BE2C (cell line): ENCODE measurements around the gene FATE1. TPM values are rescaled to one million over a fixed set of nuclear protein-coding genes. Genes with fewer than 3 reads are reported as not detected.

ENCODE experiments used
- DNase-seq: peaks from one replicate; pipeline ENCODE4 v3.0.0-alpha.2; 2020
- H3K27me3 ChIP-seq: fragments of 250-450 bp; sonication (Bioruptor Pico); 2 replicates; pipeline ENCODE4 v1.5.1; 2020; ENCODE audit warnings: mild to moderate bottlenecking
- H3K36me3 ChIP-seq: fragments of 250-450 bp; sonication (Bioruptor Pico); 2 replicates; pipeline ENCODE4 v1.5.1; 2020; ENCODE audit warnings: mild to moderate bottlenecking
- H3K4me1 ChIP-seq: fragments of 250-450 bp; sonication (Bioruptor Pico); 2 replicates; pipeline ENCODE4 v1.5.1; 2020
- H3K4me3 ChIP-seq: 2 replicates; pipeline ENCODE4 v1.5.1; 2011; ENCODE audit warnings: low read depth, low read length
- H3K9me3 ChIP-seq: fragments of 250-450 bp; sonication (Bioruptor Pico); 2 replicates; pipeline ENCODE4 v1.5.1; 2020
- CTCF ChIP-seq: IDR thresholded peaks from 2 replicates; pipeline ENCODE4 v1.5.1; 2012; ENCODE audit warnings: mild to moderate bottlenecking, low read depth, low read length
- polyA plus RNA-seq: library from polyadenylated mRNA; unstranded; fragments of >200 nt; gene quantifications from one replicate; pipeline ENCODE4 v1.2.1, GENCODE V29; 2012; ENCODE audit warnings: low read depth, missing spikeins; ENCODE audit not compliant: insufficient read length, insufficient read depth

Gene FATE1
- not detected for polyA plus RNA-seq

GRCh38 chrX:151715752-151716151 is at the start of gene FATE1:
FATE1 (plus strand) TSS chrX:151716035; CDS start chrX:151716120, 85 bp downstream.
- H3K27me3 ChIP-seq = no peaks in the 10 kb centered on the region
- H3K9me3 ChIP-seq = no peaks in the 10 kb centered on the region
- no peaks in the 10 kb centered on the region for H3K4me1 ChIP-seq
- TF ChIP-seq CTCF = no peak
- no peaks in the 10 kb centered on the region for H3K36me3 ChIP-seq
- no peak for DNase-seq
- H3K4me3 ChIP-seq = no peak within 1 kb of the TSS

GRCh38 chrX:151675121-151675746 is 40.6 kb upstream of the FATE1 start:
- Histone ChIP-seq H3K4me3 (no peak overlapping the region), H3K4me1 (no peaks in the 10 kb centered on the region), H3K27me3 (no peaks in the 10 kb centered on the region), H3K9me3 (no peaks in the 10 kb centered on the region), H3K36me3 (no peaks in the 10 kb centered on the region)
- DNase-seq = no peak
- no peak for TF ChIP-seq CTCF

GRCh38 chrX:151676196-151676595 is 39.6 kb upstream of the FATE1 start:
- no peak overlapping the region for H3K4me3 ChIP-seq
- H3K27me3 ChIP-seq = no peaks in the 10 kb centered on the region
- TF ChIP-seq CTCF = no peak
- no peaks in the 10 kb centered on the region for H3K9me3 ChIP-seq
- no peaks in the 10 kb centered on the region for H3K4me1 ChIP-seq
- H3K36me3 ChIP-seq = no peaks in the 10 kb centered on the region
- DNase-seq = no peak

- Histone ChIP-seq H3K4me3 (no peak overlapping the region), H3K9me3 (no peaks in the 10 kb centered on the region), H3K4me1 (no peaks in the 10 kb centered on the region), H3K27me3 (no peaks in the 10 kb centered on the region), H3K36me3 (no peaks in the 10 kb centered on the region)
- no peak for TF ChIP-seq CTCF
- DNase-seq = no peak
These were observed 35.9 kb upstream of the FATE1 start for GRCh38 chrX:151679798-151680402.

GRCh38 chrX:151680805-151681204 is 35.0 kb upstream of the FATE1 start:
- Histone ChIP-seq H3K36me3 (no peaks in the 10 kb centered on the region), H3K4me3 (no peak overlapping the region), H3K27me3 (no peaks in the 10 kb centered on the region), H3K4me1 (no peaks in the 10 kb centered on the region), H3K9me3 (no peaks in the 10 kb centered on the region)
- peak; percentile 62 for TF ChIP-seq CTCF
- DNase-seq = peak; percentile 46

- H3K4me1 ChIP-seq = no peaks in the 10 kb centered on the region
- no peak overlapping the region for H3K4me3 ChIP-seq
- DNase-seq = no peak
- H3K27me3 ChIP-seq = no peaks in the 10 kb centered on the region
- no peak for TF ChIP-seq CTCF
- H3K9me3 ChIP-seq = no peaks in the 10 kb centered on the region
- no peaks in the 10 kb centered on the region for H3K36me3 ChIP-seq
These were observed 28.2 kb upstream of the FATE1 start for GRCh38 chrX:151687635-151688034.
